ENCODE measurements around the gene LRRFIP1. TPM values are rescaled to one million over a fixed set of nuclear protein-coding genes. Genes with fewer than 3 reads are reported as not detected.

Gene LRRFIP1
- total RNA-seq, 4 donors from 2014 or later: 84.9 to 152 (median 120) TPM

GRCh38 chr2:237671466-237672138 is 44.2 kb downstream of the LRRFIP1 start:
- Histone ChIP-seq H3K9me3 (no peaks in the 10 kb centered on the region), H3K4me1 (peaks cover 18 to 59% (median 36%) of the 10 kb centered on the region in 3 donors), H3K27me3 (no peaks in the 10 kb centered on the region), H3K36me3 (no peaks in the 10 kb centered on the region), H3K27ac (peak overlapping the region in 3 of 4 donors; percentile 58 to 77 (median 68)), H3K4me3 (no peak overlapping the region)
- TF ChIP-seq POLR2A (IDR thresholded peaks at IDR 0.05): no peak
- no peak for TF ChIP-seq CTCF (IDR thresholded peaks at IDR 0.05)
- 80 to 86% methylated on average over 7 of the region's 7 CpGs for WGBS, 2 donors
- intact Hi-C loops (cut with DNase I): loop anchor here (2.0 kb wide), 1 partner anchor 73 kb away; no protein-coding TSS in a partner anchor
- no peak for DNase-seq

GRCh38 chr2:237672731-237673129 is 45.3 kb downstream of the LRRFIP1 start:
- intact Hi-C loops (cut with DNase I): loop anchor here (2.0 kb wide), 1 partner anchor 72 kb away; no protein-coding TSS in a partner anchor
- no peak overlapping the region for H3K4me3 ChIP-seq

GRCh38 chr2:237673130-237674001 is 46.0 kb downstream of the LRRFIP1 start:
- H3K27ac ChIP-seq: peak overlapping the region; percentile 72 to 90 (median 88)
- no peaks in the 10 kb centered on the region for H3K36me3 ChIP-seq
- peak; percentile 60 for DNase-seq
- H3K4me3 ChIP-seq: peak overlapping the region; percentile 18 to 60 (median 41)
- TF ChIP-seq CTCF (IDR thresholded peaks at IDR 0.05) (peak; percentile 73 to 93 (median 89)), POLR2A (IDR thresholded peaks at IDR 0.05) (peak in 1 of 4 donors; percentile 13)
- intact Hi-C loops (cut with DNase I): loop anchor here (2.0 kb wide), 1 partner anchor 71 kb away; no protein-coding TSS in a partner anchor
- H3K4me1 ChIP-seq: peaks cover 18 to 75% (median 39%) of the 10 kb centered on the region in 3 donors
- WGBS, 2 donors: 3 to 26% methylated on average over 21 to 23 of the region's 39 CpGs
- H3K9me3 ChIP-seq: no peaks in the 10 kb centered on the region
- H3K27me3 ChIP-seq: no peaks in the 10 kb centered on the region

More at GRCh38 chr2:237672731-237673129, 45.3 kb downstream of the LRRFIP1 start:
- no peaks in the 10 kb centered on the region for H3K27me3 ChIP-seq
- H3K4me1 ChIP-seq: peaks cover 18 to 71% (median 36%) of the 10 kb centered on the region in 3 donors
- no peak for DNase-seq
- H3K9me3 ChIP-seq: no peaks in the 10 kb centered on the region
- TF ChIP-seq POLR2A (IDR thresholded peaks at IDR 0.05) (no peak), CTCF (IDR thresholded peaks at IDR 0.05) (no peak)
- 62 to 63% methylated on average over 8 of the region's 8 CpGs for WGBS, 2 donors
- no peaks in the 10 kb centered on the region for H3K36me3 ChIP-seq
- peak overlapping the region in 3 of 4 donors; percentile 87 to 90 (median 89) for H3K27ac ChIP-seq

GRCh38 chr2:237674731-237675276 is 47.4 kb downstream of the LRRFIP1 start:
- Histone ChIP-seq H3K27ac (peak overlapping the region; percentile 72 to 90 (median 88)), H3K36me3 (no peaks in the 10 kb centered on the region), H3K4me3 (peak overlapping the region; percentile 7 to 58 (median 28)), H3K27me3 (no peaks in the 10 kb centered on the region), H3K9me3 (no peaks in the 10 kb centered on the region), H3K4me1 (peaks cover 18 to 73% (median 38%) of the 10 kb centered on the region in 3 donors)
- 4 to 5% methylated on average over 14 to 15 of the region's 17 CpGs for WGBS, 2 donors
- TF ChIP-seq POLR2A (IDR thresholded peaks at IDR 0.05): peak in 1 of 4 donors; percentile 39
- peak in 4 of 6 experiments; percentile 30 to 40 (median 36) for TF ChIP-seq CTCF (IDR thresholded peaks at IDR 0.05)
- peak; percentile 37 for DNase-seq
- intact Hi-C loops (cut with DNase I): no loop called here

Data from esophagus squamous epithelium (tissue), 5 donors.